ENCODE data around the gene PNKP.

The PNKP gene

GRCh38 chr19:49866933-49867782 is at the start of gene PNKP:
Gene PNKP, minus strand, starts transcription at chr19:49867576. Its CDS starts 372 bp downstream, at chr19:49867204.
- H3K4me3 ChIP-seq (ENCODE audit: low read length): peak within 1 kb of the TSS; percentile 80
- TF ChIP-seq, protein P1, sequence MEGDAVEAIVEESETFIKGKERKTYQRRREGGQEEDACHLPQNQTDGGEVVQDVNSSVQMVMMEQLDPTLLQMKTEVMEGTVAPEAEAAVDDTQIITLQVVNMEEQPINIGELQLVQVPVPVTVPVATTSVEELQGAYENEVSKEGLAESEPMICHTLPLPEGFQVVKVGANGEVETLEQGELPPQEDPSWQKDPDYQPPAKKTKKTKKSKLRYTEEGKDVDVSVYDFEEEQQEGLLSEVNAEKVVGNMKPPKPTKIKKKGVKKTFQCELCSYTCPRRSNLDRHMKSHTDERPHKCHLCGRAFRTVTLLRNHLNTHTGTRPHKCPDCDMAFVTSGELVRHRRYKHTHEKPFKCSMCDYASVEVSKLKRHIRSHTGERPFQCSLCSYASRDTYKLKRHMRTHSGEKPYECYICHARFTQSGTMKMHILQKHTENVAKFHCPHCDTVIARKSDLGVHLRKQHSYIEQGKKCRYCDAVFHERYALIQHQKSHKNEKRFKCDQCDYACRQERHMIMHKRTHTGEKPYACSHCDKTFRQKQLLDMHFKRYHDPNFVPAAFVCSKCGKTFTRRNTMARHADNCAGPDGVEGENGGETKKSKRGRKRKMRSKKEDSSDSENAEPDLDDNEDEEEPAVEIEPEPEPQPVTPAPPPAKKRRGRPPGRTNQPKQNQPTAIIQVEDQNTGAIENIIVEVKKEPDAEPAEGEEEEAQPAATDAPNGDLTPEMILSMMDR (conservative IDR thresholded peaks at IDR 0.05; ENCODE audit: low read depth, low read length): no peak
- peak; percentile 56 for DNase-seq (ENCODE audit: low read depth)

DNA sequence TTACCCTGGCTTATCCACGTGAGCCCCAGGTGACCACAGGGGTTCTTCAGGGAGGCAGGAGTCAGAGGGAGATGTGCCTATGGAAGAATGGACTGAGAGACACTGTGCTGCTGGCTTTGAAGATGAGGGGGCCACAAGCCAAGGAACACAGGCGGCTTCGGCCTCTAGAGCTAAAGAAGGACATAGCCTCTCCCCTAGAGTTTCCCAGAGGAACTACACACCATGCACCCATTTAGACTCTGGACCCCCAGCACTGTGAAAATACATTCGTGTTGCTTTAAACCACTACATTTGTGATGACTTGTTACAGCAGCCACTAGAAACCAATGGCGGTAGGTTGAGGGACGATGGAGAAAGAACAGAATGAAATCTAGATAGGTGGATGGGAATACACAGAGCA is 47.9 kb upstream of the PNKP start:
- no peak overlapping the region for H3K4me3 ChIP-seq (ENCODE audit: low read length)
- DNase-seq (ENCODE audit: low read depth): no peak
- TF ChIP-seq, protein P1 (conservative IDR thresholded peaks at IDR 0.05; ENCODE audit: low read depth, low read length): no peak

DNA sequence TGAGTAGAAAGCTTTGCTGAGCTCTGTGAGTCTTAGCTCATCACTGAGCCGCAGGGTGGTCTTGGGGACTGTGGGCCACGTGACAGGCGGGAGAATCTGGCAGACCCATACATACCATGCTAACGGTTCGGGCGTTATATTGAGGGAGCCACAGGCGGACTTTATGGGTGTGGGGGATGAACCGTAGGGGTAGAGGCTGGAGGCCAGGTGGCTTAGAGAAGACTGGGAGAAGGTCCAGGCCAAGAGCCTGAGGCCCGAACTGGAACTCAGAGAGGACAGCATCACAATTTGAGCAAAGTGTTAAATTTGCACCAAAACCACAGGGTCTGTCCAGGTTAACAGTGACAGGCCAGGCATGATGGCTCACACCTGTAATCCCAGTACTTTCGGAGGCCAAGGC is 46.3 kb upstream of the PNKP start:
- DNase-seq (ENCODE audit: low read depth): no peak
- H3K4me3 ChIP-seq (ENCODE audit: low read length): no peak overlapping the region
- TF ChIP-seq, protein P1 (conservative IDR thresholded peaks at IDR 0.05; ENCODE audit: low read depth, low read length): no peak

GRCh38 chr19:49912965-49913685 is 45.7 kb upstream of the PNKP start:
- DNase-seq (ENCODE audit: low read depth): no peak
- no peak overlapping the region for H3K4me3 ChIP-seq (ENCODE audit: low read length)
- TF ChIP-seq, protein P1 (conservative IDR thresholded peaks at IDR 0.05; ENCODE audit: low read depth, low read length): peak; percentile 8

- no peak for DNase-seq (ENCODE audit: low read depth)
- TF ChIP-seq, protein P1 (conservative IDR thresholded peaks at IDR 0.05; ENCODE audit: low read depth, low read length): no peak
- no peak overlapping the region for H3K4me3 ChIP-seq (ENCODE audit: low read length)
Measured at GRCh38 chr19:49911381-49912145, 44.2 kb upstream of the PNKP start.

DNA sequence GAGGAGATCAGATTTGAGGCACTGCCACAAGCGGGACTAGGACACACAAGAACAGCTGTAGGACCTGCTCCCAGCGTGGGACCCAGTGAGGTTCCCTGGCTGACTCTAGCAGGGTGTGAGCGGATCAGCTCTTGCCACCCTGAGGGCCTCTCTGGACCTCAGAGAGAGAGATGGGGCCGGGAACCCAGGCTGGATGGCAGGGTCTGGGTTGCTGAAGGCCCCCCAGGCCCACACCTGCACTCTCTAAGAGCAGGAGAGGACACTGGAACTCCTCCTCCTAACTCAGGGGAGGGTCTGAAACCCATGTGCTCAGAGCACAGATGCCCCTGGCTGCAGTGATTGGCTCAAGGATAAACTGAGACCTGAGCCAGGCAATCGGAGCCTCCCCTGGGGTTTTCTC is 42.8 kb upstream of the PNKP start:
- TF ChIP-seq, protein P1 (conservative IDR thresholded peaks at IDR 0.05; ENCODE audit: low read depth, low read length): no peak
- DNase-seq (ENCODE audit: low read depth): no peak

More for the DNA sequence above, 42.8 kb upstream of the PNKP start:
- no peak overlapping the region for H3K4me3 ChIP-seq (ENCODE audit: low read length)
